ENCODE measurements around the gene TMEM259.

DNA sequence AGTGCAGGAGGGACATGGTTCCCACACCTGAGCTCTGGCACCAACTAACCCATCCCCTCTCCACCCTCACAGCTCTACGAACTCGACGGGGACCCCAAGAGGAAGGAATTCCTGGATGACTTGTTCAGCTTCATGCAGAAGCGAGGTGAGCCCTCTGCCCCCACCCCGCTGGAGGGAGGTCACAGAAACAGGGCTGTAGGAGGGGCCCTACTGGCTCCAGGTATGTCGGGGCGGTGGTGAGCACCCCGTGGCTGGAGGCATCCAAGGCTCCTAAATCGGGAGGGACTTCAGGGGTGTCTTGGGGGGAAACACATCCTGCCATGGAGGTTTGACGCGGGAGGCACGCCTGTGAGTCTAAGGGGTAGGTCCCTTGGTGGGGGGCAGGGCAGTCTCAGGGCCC, 60.9 kb downstream of the TMEM259 start:
- TF ChIP-seq, protein P1, sequence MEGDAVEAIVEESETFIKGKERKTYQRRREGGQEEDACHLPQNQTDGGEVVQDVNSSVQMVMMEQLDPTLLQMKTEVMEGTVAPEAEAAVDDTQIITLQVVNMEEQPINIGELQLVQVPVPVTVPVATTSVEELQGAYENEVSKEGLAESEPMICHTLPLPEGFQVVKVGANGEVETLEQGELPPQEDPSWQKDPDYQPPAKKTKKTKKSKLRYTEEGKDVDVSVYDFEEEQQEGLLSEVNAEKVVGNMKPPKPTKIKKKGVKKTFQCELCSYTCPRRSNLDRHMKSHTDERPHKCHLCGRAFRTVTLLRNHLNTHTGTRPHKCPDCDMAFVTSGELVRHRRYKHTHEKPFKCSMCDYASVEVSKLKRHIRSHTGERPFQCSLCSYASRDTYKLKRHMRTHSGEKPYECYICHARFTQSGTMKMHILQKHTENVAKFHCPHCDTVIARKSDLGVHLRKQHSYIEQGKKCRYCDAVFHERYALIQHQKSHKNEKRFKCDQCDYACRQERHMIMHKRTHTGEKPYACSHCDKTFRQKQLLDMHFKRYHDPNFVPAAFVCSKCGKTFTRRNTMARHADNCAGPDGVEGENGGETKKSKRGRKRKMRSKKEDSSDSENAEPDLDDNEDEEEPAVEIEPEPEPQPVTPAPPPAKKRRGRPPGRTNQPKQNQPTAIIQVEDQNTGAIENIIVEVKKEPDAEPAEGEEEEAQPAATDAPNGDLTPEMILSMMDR (IDR thresholded peaks at IDR 0.05), result no peak
- TF ChIP-seq POLR2A (IDR thresholded peaks at IDR 0.05), result no peak
